LNCaP clone FGC (cell line): Measurements from ENCODE around the gene PTPRO.

Experiments
- DNase-seq: peaks from one replicate; pipeline ENCODE4 v3.0.0-alpha.2; 2011; ENCODE audit warnings: low read depth
- H3K4me3 ChIP-seq: 2 replicates; pipeline ENCODE4 v1.5.1; 2011; ENCODE audit warnings: mild to moderate bottlenecking, low read depth, low read length, control low read depth
- TF ChIP-seq, protein P1 (sequence below): IDR thresholded peaks from 2 replicates; pipeline ENCODE4 v1.5.1; 2012; ENCODE audit warnings: mild to moderate bottlenecking; ENCODE audit not compliant: control insufficient read depth, insufficient read depth; ENCODE audit errors: extremely low read depth

The PTPRO gene

DNA sequence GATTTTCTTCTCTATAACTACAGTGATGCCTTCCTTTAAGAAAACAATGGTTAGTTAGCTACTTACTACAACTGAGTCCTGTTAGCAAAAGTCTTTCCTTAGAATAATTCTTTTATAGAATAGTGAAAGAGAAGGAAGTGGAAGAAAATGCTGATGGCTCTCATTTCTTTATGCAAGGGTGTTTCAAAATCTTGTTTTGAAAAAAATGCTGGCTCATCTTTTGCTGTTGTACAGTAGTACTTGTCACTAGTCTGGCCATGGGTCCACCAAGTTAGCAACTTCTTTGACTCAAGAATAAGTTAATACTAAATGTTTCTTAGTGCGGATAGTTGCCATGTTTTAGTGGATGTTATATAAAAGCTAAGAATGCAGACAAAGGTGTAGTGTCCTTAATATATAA lies 225.4 kb downstream of the PTPRO start:
- DNase-seq, result no peak
- TF ChIP-seq, protein P1, sequence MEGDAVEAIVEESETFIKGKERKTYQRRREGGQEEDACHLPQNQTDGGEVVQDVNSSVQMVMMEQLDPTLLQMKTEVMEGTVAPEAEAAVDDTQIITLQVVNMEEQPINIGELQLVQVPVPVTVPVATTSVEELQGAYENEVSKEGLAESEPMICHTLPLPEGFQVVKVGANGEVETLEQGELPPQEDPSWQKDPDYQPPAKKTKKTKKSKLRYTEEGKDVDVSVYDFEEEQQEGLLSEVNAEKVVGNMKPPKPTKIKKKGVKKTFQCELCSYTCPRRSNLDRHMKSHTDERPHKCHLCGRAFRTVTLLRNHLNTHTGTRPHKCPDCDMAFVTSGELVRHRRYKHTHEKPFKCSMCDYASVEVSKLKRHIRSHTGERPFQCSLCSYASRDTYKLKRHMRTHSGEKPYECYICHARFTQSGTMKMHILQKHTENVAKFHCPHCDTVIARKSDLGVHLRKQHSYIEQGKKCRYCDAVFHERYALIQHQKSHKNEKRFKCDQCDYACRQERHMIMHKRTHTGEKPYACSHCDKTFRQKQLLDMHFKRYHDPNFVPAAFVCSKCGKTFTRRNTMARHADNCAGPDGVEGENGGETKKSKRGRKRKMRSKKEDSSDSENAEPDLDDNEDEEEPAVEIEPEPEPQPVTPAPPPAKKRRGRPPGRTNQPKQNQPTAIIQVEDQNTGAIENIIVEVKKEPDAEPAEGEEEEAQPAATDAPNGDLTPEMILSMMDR, result no peak
- no peak overlapping the region for H3K4me3 ChIP-seq

DNA sequence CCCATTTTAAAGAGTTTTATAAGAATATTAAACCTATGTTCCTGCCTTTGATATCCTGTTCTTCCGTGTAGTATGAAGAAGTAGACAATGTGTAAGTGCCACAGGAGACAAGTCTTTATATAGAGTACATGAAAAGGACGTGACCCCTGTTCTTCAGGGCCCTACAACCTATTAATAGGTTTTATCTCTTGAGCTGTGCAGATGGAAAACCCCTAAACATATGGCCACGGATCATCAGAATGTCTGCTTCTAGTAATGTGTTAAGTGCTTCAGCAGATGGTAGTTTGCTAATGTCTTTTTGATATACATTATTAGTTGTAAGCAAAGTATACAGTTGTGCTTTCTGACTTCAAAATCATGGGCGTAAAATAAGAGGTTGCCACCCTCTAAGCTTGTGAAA lies 228.5 kb downstream of the PTPRO start:
- no peak overlapping the region for H3K4me3 ChIP-seq
- TF ChIP-seq, protein P1, result no peak
- no peak for DNase-seq

DNA sequence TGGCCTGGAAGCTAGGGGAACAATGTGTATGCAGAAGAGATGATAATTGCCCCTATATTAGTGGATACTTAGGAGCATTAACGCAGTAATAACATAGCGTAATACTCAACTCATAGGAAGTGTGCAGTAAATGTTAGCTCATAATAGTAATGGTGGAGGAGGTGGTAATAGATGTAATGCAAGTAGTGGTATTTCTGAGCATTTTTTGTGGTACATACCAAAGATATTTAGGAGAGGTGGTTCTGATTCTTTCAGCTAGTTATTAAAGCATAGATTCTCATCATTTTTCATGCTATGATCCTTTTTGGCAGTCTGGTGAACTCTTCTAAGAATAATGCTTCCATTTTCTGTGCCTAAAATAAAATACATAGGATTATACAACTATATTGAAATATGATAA lies 233.1 kb downstream of the PTPRO start:
- TF ChIP-seq, protein P1, result no peak
- no peak overlapping the region for H3K4me3 ChIP-seq
- no peak for DNase-seq

DNA sequence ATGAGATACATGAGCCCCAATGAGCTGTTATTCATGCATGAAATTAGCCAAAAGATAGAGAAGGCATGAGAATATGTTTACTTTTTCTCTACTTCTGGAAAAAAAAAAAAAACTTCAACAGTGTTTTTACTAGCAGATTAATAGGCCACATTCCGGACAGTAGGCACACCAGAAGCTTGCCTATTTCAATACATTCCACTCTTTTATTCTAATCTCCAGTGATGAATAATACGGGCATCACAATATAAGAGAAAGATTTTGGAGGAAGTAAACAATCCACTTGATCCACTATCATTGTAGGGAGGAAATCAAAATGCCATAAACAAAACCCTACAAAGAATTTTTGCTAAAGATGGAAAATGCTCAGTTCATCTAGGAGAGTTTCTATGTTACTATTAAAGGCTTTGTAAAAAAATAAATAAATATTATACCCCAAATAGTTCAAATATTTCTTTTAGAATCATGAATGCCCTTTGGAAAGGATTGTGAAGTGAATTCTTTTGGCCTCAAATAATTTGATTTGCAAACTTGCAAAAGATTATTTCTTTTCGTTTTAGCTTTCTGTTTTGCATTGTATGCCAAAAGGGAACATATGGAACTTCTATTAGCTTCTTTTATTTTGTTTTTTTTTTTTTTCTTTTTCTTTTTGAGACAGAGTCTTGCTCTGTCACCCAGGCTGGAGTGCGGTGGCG lies 234.2 kb downstream of the PTPRO start:
- TF ChIP-seq, protein P1, result no peak
- no peak for DNase-seq

DNA sequence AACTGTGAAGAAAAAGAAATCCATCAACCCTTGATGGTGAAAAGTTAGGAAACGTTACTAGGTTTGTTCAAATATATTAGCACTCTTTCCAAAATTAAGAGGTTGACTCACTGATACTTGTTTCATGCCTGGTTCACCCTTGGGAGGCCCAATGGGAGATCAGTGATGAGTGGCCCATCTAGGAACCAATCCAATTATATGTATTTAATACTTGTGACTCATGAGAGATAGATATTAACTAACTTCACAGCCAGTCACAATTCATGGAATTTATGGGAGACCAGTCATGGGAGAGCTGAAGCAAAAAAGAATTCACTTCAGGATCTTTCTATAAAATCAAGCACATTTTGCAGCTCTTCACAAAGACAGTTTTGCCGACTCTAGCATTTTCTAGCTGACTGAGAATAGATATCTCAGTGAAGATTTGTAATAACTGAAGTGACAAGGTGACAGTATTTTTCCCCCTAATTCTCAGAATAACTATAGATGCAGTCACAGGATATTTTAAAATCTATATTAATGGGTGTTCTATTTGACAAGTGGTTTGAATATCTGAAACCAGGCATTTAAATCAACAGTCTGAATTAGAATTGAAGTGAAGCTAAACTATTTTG lies 236.7 kb downstream of the PTPRO start:
- H3K4me3 ChIP-seq, result no peak overlapping the region
- TF ChIP-seq, protein P1, result no peak
- no peak for DNase-seq

More for the DNA sequence above, 234.2 kb downstream of the PTPRO start:
- H3K4me3 ChIP-seq, result no peak overlapping the region

DNA sequence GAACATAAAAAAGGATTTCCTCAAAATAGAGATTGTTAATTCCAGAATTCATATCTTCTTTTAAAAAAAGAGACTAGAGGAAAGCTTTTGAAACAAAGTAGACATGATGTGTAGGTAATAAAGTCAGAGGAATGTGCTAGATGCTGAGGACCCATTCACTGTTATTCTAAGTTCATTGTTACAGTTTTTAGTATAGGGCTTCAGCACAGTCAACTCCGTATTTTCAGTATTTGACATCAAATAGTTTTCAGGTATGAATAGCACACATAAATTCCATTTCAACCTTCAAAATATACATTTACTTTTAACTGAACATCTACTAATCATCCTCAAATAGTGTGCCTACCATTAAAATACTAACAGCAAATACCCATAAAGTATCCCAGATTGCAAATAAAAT lies 239.1 kb downstream of the PTPRO start:
- DNase-seq, result no peak
- TF ChIP-seq, protein P1, result no peak
- H3K4me3 ChIP-seq, result no peak overlapping the region

DNA sequence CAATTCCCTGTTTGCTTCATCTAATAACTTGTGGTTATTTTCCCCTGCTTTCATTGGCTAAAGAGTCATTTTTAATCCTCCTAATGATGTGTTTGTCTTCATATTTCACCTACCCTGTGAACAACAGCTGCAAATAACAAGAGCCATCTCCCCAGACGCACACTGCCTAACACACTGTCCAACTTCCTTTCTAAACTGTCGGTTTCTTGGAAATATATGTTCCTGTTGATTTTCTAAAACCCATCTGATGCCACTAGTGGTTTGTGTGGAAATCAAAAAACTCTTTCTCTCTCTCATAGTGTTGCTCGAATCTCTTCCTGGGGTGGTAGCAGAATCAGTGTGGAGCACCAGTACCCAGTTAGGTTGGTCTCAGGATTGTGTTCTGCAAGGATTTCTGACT lies 240.0 kb downstream of the PTPRO start:
- TF ChIP-seq, protein P1, result no peak
- no peak overlapping the region for H3K4me3 ChIP-seq
- no peak for DNase-seq
